ENCODE results near the gene SGMS1. TPM values are rescaled to one million over a fixed set of nuclear protein-coding genes. Genes with fewer than 3 reads are reported as not detected.

Gene SGMS1
- total and polyA plus RNA-seq, 2 donors from 2014 or later = 13.6 to 100 TPM

- H3K27ac ChIP-seq (ENCODE audit: low read depth in 2 of 2, low read length in 2 of 2) = no peak overlapping the region
- H3K4me1 ChIP-seq (ENCODE audit: control insufficient read depth in 2 of 3, insufficient read depth in 2 of 3, low read depth in 1 of 3, low read length in 3 of 3) = peaks cover 0 to 4% (median 0%) of the 10 kb centered on the region in 3 donors
- intact Hi-C loops (cut with DNase I) = no loop called here
- no peaks in the 10 kb centered on the region for H3K36me3 ChIP-seq (ENCODE audit: control insufficient read depth in 2 of 3, insufficient read depth in 3 of 3, low read length in 3 of 3)
- H3K9ac ChIP-seq (ENCODE audit: low read length in 3 of 3) = no peak overlapping the region
- no peak overlapping the region for H3K4me3 ChIP-seq (ENCODE audit: low read length in 3 of 3)
- no peak for FAIRE-seq
- no peak for DNase-seq
- no peak for TF ChIP-seq CTCF (IDR thresholded peaks at IDR 0.05; ENCODE audit: borderline replicate concordance, extremely low read depth, insufficient read depth)
- H3K9me3 ChIP-seq (ENCODE audit: control insufficient read depth in 2 of 3, insufficient read depth in 1 of 3, low read length in 3 of 3) = no peaks in the 10 kb centered on the region
- no peaks in the 10 kb centered on the region for H3K27me3 ChIP-seq (ENCODE audit: control insufficient read depth, insufficient read depth, low read length)
These were observed 230.6 kb downstream of the SGMS1 start for GRCh38 chr10:50392966-50393718.

GRCh38 chr10:50392426-50392825, 231.3 kb downstream of the SGMS1 start:
- H3K4me1 ChIP-seq (ENCODE audit: control insufficient read depth in 2 of 3, insufficient read depth in 2 of 3, low read depth in 1 of 3, low read length in 3 of 3) = peaks cover 0 to 4% (median 0%) of the 10 kb centered on the region in 3 donors
- H3K9ac ChIP-seq (ENCODE audit: low read length in 3 of 3) = no peak overlapping the region
- intact Hi-C loops (cut with DNase I) = no loop called here
- DNase-seq = no peak
- H3K4me3 ChIP-seq (ENCODE audit: low read length in 3 of 3) = no peak overlapping the region
- no peaks in the 10 kb centered on the region for H3K27me3 ChIP-seq (ENCODE audit: control insufficient read depth, insufficient read depth, low read length)
- no peak for TF ChIP-seq CTCF (IDR thresholded peaks at IDR 0.05; ENCODE audit: borderline replicate concordance, extremely low read depth, insufficient read depth)
- no peak for FAIRE-seq
- H3K27ac ChIP-seq (ENCODE audit: low read depth in 2 of 2, low read length in 2 of 2) = no peak overlapping the region
- H3K9me3 ChIP-seq (ENCODE audit: control insufficient read depth in 2 of 3, insufficient read depth in 1 of 3, low read length in 3 of 3) = no peaks in the 10 kb centered on the region
- no peaks in the 10 kb centered on the region for H3K36me3 ChIP-seq (ENCODE audit: control insufficient read depth in 2 of 3, insufficient read depth in 3 of 3, low read length in 3 of 3)

GRCh38 chr10:50390302-50390701, 233.5 kb downstream of the SGMS1 start:
- H3K4me1 ChIP-seq (ENCODE audit: control insufficient read depth in 2 of 3, insufficient read depth in 2 of 3, low read depth in 1 of 3, low read length in 3 of 3) = peaks cover 0 to 4% (median 4%) of the 10 kb centered on the region in 3 donors
- no peak for FAIRE-seq
- intact Hi-C loops (cut with DNase I) = no loop called here

More at GRCh38 chr10:50390302-50390701, 233.5 kb downstream of the SGMS1 start:
- Histone ChIP-seq H3K9me3 (ENCODE audit: control insufficient read depth in 2 of 3, insufficient read depth in 1 of 3, low read length in 3 of 3) (no peaks in the 10 kb centered on the region), H3K27me3 (ENCODE audit: control insufficient read depth, insufficient read depth, low read length) (no peaks in the 10 kb centered on the region), H3K27ac (ENCODE audit: low read depth in 2 of 2, low read length in 2 of 2) (no peak overlapping the region), H3K9ac (ENCODE audit: low read length in 3 of 3) (no peak overlapping the region), H3K4me3 (ENCODE audit: low read length in 3 of 3) (no peak overlapping the region), H3K36me3 (ENCODE audit: control insufficient read depth in 2 of 3, insufficient read depth in 3 of 3, low read length in 3 of 3) (no peaks in the 10 kb centered on the region)
- no peak for TF ChIP-seq CTCF (IDR thresholded peaks at IDR 0.05; ENCODE audit: borderline replicate concordance, extremely low read depth, insufficient read depth)
- DNase-seq = no peak
